Keratinocyte (primary cell): ENCODE data around the gene CDK14. TPM values are rescaled to one million over a fixed set of nuclear protein-coding genes. Genes with fewer than 3 reads are reported as not detected.

Experiments used
- DNase-seq: peaks from one replicate; pipeline ENCODE4 v3.0.0-alpha.2; 2011; ENCODE audit warnings: low read depth, missing footprints, low spot score
- FAIRE-seq: peaks from 2 replicates; lab custom pipeline; 2011; peaks lifted over from hg19 to GRCh38; lab: Jason Lieb, UNC
- H2AFZ ChIP-seq: 2 replicates; pipeline ENCODE4 v1.6.0; 2012; ENCODE audit warnings: low read length, control low read depth, inconsistent platforms; ENCODE audit not compliant: control insufficient read depth
- H3K27ac ChIP-seq: 2 replicates; pipeline ENCODE4 v1.5.1; 2011; ENCODE audit warnings: low read length; ENCODE audit not compliant: control insufficient read depth, insufficient read depth
- H3K27me3 ChIP-seq: 3 replicates; pipeline ENCODE4 v1.6.0; 2011; ENCODE audit warnings: low read length; ENCODE audit not compliant: control insufficient read depth, insufficient read depth; ENCODE audit errors: extremely low read depth
- H3K36me3 ChIP-seq, 2 experiments: 2 replicates in 1 of 2; 3 replicates in 1 of 2; pipeline ENCODE4 v1.5.1; 2011; ENCODE audit warnings: low read length in 2 of 2, mild to moderate bottlenecking in 1 of 2; ENCODE audit not compliant: control insufficient read depth in 2 of 2, insufficient read depth in 2 of 2; ENCODE audit errors: extremely low read depth in 1 of 2
- H3K4me1 ChIP-seq: 3 replicates; pipeline ENCODE4 v1.5.1; 2011; ENCODE audit warnings: low read length; ENCODE audit not compliant: control insufficient read depth, insufficient read depth; ENCODE audit errors: extremely low read depth
- H3K4me2 ChIP-seq: 3 replicates; pipeline ENCODE4 v1.6.0; 2011; ENCODE audit warnings: low read depth, low read length; ENCODE audit not compliant: control insufficient read depth, insufficient read depth; ENCODE audit errors: extremely low read depth
- H3K4me3 ChIP-seq, 3 experiments: fragments of 200-600 bp in 1 of 3; sonication (generic) in 1 of 3; 2 replicates in 2 of 3; 3 replicates in 1 of 3; pipeline ENCODE4 v1.5.1; 2011 to 2016; ENCODE audit warnings: low read length in 3 of 3, mild to moderate bottlenecking in 3 of 3, control low read depth in 2 of 3, inconsistent platforms in 1 of 3, low read depth in 1 of 3, mixed read lengths in 1 of 3, mixed run types in 1 of 3, moderate library complexity in 1 of 3; ENCODE audit not compliant: control insufficient read depth in 2 of 3, insufficient read depth in 2 of 3; ENCODE audit errors: extremely low read depth in 1 of 3
- H3K79me2 ChIP-seq: 2 replicates; pipeline ENCODE4 v1.6.0; 2012; ENCODE audit warnings: low read length; ENCODE audit not compliant: control insufficient read depth, insufficient read depth
- H3K9ac ChIP-seq: 3 replicates; pipeline ENCODE4 v1.6.0; 2011; ENCODE audit warnings: low read length; ENCODE audit not compliant: control insufficient read depth, insufficient read depth; ENCODE audit errors: extremely low read depth
- H3K9me1 ChIP-seq: 3 replicates; pipeline ENCODE4 v1.6.0; 2011; ENCODE audit warnings: low read length; ENCODE audit not compliant: control insufficient read depth, insufficient read depth; ENCODE audit errors: extremely low read depth
- H3K9me3 ChIP-seq: 2 replicates; pipeline ENCODE4 v1.5.1; 2012; ENCODE audit warnings: low read depth, low read length; ENCODE audit not compliant: control insufficient read depth
- H4K20me1 ChIP-seq: 3 replicates; pipeline ENCODE4 v1.6.0; 2011; ENCODE audit warnings: low read length; ENCODE audit not compliant: control insufficient read depth, insufficient read depth; ENCODE audit errors: extremely low read depth
- CTCF ChIP-seq, 3 experiments: IDR thresholded peaks in 1 of 3; conservative IDR thresholded peaks in 1 of 3; optimal IDR thresholded peaks in 1 of 3; 2 replicates in 2 of 3; 3 replicates in 1 of 3; pipeline versions ENCODE3 to v1.5.1; 2011; ENCODE audit warnings: low read length in 3 of 3, mild to moderate bottlenecking in 3 of 3, moderate library complexity in 2 of 3, control low read depth in 1 of 3, inconsistent platforms in 1 of 3; ENCODE audit not compliant: insufficient read depth in 2 of 3; ENCODE audit errors: extremely low read depth in 1 of 3
- EZH2 ChIP-seq: IDR thresholded peaks from one replicate; pipeline ENCODE4 v1.6.1; 2012; ENCODE audit warnings: inconsistent platforms, mild to moderate bottlenecking, low read length, moderate library complexity
- dilution Hi-C: fragments of 300-500 bp; cut with MboI; formaldehyde crosslinking; loops from one replicate; pipeline ENCODE4 v1.7.0; 2020; ENCODE audit warnings: low sequenced_read_pairs; ENCODE audit not compliant: extremely low pct_ligation_motif_present
- polyA plus RNA-seq, 5 experiments: library from polyadenylated mRNA; depleted of rRNA in 3 of 5; stranded (reverse) in 3 of 5; stranded (forward) in 1 of 5; unstranded in 1 of 5; fragments of >200 nt; gene quantifications; 1 replicate in 1 of 5; 2 replicates in 3 of 5; 3 replicates in 1 of 5; pipeline versions ENCODE4 v1.2.1 to v1.2.3, GENCODE V29; 2011 to 2012; ENCODE audit warnings: missing spikeins in 2 of 5, low read depth in 1 of 5, low replicate concordance in 1 of 5

Gene CDK14
- polyA plus RNA-seq, 1 donor (not counting 4 experiments of a cell fraction or from before 2014, with no cell fraction given): 4.0 TPM

GRCh38 chr7:90856351-90857070, 260.4 kb downstream of the CDK14 start:
- Histone ChIP-seq H3K36me3 (no peaks in the 10 kb centered on the region), H3K4me1 (no peaks in the 10 kb centered on the region), H2AFZ (no peak overlapping the region), H3K79me2 (no peaks in the 10 kb centered on the region), H3K9me3 (no peaks in the 10 kb centered on the region), H3K9me1 (no peaks in the 10 kb centered on the region), H3K4me3 (no peak overlapping the region), H3K9ac (no peak overlapping the region), H3K27ac (no peak overlapping the region), H4K20me1 (no peaks in the 10 kb centered on the region), H3K27me3 (no peaks in the 10 kb centered on the region), H3K4me2 (no peak overlapping the region)
- no peak for TF ChIP-seq CTCF (optimal IDR thresholded peaks at IDR 0.05 in 1 of 3, IDR thresholded peaks at IDR 0.05 in 1 of 3, conservative IDR thresholded peaks at IDR 0.05 in 1 of 3; ENCODE audit: extremely low read depth in 1 of 3, insufficient read depth in 2 of 3, low read length in 3 of 3)
- TF ChIP-seq EZH2: no peak
- DNase-seq (no peak), FAIRE-seq (no peak)
- dilution Hi-C loops: no loop called here

- no peaks in the 10 kb centered on the region for H4K20me1 ChIP-seq
Measured at GRCh38 chr7:90857603-90858002, 261.5 kb downstream of the CDK14 start.

More at GRCh38 chr7:90857603-90858002, 261.5 kb downstream of the CDK14 start:
- H3K4me3 ChIP-seq: no peak overlapping the region
- no peaks in the 10 kb centered on the region for H3K4me1 ChIP-seq
- no peak overlapping the region for H3K27ac ChIP-seq
- H3K27me3 ChIP-seq: no peaks in the 10 kb centered on the region
- no peaks in the 10 kb centered on the region for H3K9me1 ChIP-seq
- no peak overlapping the region for H2AFZ ChIP-seq
- no peaks in the 10 kb centered on the region for H3K9me3 ChIP-seq
- H3K9ac ChIP-seq: no peak overlapping the region
- no peaks in the 10 kb centered on the region for H3K79me2 ChIP-seq
- no peaks in the 10 kb centered on the region for H3K36me3 ChIP-seq
- FAIRE-seq (no peak), DNase-seq (no peak)
- TF ChIP-seq CTCF (optimal IDR thresholded peaks at IDR 0.05 in 1 of 3, IDR thresholded peaks at IDR 0.05 in 1 of 3, conservative IDR thresholded peaks at IDR 0.05 in 1 of 3; ENCODE audit: extremely low read depth in 1 of 3, insufficient read depth in 2 of 3, low read length in 3 of 3): no peak
- no peak for TF ChIP-seq EZH2
- no peak overlapping the region for H3K4me2 ChIP-seq
- dilution Hi-C loops: no loop called here
